ENCODE data around the gene TESK2. TPM values are rescaled to one million over a fixed set of nuclear protein-coding genes. Genes with fewer than 3 reads are reported as not detected.

The TESK2 gene
- total RNA-seq, 1 donor from 2014 or later, result 13.5 TPM

DNA sequence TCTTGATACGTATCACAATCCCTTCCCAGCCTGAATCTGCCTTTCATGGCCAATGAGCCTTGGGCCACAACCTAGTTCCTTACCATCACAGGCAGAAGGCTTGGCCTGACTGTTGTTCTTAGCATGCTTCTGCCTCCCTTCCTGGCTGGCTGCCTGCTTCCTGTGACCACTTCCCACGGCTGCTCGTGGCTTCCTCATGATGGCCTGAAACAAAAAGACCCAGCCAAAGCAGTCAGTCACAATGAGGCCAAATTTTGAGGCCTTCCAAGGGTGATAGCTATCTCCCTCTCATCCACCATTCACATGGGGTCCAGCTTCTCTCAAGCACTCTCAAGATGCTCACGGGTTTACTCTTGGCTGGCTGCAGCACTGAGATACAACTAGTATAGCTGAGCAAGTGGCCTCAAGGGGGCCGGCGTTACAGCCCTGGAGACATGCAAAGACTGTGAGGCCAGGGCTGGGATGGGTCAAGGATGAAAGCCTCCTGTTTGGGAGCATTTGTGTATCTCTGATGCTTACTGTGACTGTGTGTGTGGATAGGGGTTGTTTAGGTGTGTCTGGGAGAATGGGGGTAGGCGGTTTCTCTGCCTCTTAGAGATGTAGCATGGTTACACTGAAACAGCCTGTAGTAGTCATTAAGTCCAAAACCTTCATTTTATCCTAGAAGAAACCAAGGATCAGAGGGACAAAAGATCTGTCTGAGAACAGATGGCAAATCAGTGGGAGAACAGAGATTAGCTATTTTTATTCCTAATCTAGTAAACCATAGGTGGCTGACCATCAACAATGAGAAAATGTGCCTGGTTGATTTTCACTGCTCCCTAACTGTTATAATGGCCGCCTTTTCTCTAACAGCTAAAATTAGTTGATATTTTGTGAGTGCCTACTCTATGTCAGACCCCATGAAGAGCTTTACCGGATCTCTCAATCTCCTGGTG is 156.4 kb downstream of the TESK2 start:
- no peaks in the 10 kb centered on the region for H3K9me3 ChIP-seq
- H3K27ac ChIP-seq, result no peak overlapping the region
- H3K36me3 ChIP-seq, result peaks cover 0 to 39% of the 10 kb centered on the region in 2 donors
- intact Hi-C loops (cut with DNase I), result no loop called here
- peaks cover 12% of the 10 kb centered on the region for H3K4me1 ChIP-seq
- DNase-seq (ENCODE audit: extremely low spot score in 2 of 2), result no peak
- TF ChIP-seq POLR2AphosphoS5 (IDR thresholded peaks at IDR 0.05; ENCODE audit: insufficient read depth in 1 of 2, low read depth in 1 of 2), result no peak
- TF ChIP-seq, protein P1, sequence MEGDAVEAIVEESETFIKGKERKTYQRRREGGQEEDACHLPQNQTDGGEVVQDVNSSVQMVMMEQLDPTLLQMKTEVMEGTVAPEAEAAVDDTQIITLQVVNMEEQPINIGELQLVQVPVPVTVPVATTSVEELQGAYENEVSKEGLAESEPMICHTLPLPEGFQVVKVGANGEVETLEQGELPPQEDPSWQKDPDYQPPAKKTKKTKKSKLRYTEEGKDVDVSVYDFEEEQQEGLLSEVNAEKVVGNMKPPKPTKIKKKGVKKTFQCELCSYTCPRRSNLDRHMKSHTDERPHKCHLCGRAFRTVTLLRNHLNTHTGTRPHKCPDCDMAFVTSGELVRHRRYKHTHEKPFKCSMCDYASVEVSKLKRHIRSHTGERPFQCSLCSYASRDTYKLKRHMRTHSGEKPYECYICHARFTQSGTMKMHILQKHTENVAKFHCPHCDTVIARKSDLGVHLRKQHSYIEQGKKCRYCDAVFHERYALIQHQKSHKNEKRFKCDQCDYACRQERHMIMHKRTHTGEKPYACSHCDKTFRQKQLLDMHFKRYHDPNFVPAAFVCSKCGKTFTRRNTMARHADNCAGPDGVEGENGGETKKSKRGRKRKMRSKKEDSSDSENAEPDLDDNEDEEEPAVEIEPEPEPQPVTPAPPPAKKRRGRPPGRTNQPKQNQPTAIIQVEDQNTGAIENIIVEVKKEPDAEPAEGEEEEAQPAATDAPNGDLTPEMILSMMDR (IDR thresholded peaks at IDR 0.05), result no peak
- TF ChIP-seq POLR2A (IDR thresholded peaks at IDR 0.05), result no peak
- H3K4me3 ChIP-seq, result no peak overlapping the region
- H3K27me3 ChIP-seq, result no peaks in the 10 kb centered on the region

DNA sequence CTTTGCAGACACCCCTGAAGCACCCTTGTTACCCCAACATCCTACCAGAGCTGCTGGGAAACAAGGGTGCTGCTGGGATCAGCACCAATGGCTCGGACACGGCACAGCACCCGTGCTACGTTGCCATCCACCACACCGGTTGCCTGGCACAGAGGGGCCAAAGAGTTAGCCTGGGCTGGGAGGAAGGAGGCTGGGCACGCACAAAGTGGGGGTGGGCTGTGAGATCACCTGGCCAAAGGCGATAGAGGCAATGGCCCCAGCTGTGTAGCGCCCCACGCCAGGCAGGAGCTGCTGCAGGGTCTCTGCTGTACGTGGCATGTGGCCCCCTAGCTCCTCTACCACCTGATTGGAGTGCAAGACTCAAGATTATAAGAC is 158.6 kb downstream of the TESK2 start:
- H3K27ac ChIP-seq, result no peak overlapping the region
- no peak overlapping the region for H3K4me3 ChIP-seq
- DNase-seq (ENCODE audit: extremely low spot score in 2 of 2), result no peak
- peaks cover 0 to 39% of the 10 kb centered on the region in 2 donors for H3K36me3 ChIP-seq
- intact Hi-C loops (cut with DNase I), result no loop called here
- H3K27me3 ChIP-seq, result no peaks in the 10 kb centered on the region
- H3K9me3 ChIP-seq, result no peaks in the 10 kb centered on the region
- TF ChIP-seq POLR2A (IDR thresholded peaks at IDR 0.05) (no peak), POLR2AphosphoS5 (IDR thresholded peaks at IDR 0.05; ENCODE audit: insufficient read depth in 1 of 2, low read depth in 1 of 2) (no peak)
- TF ChIP-seq, protein P1 (IDR thresholded peaks at IDR 0.05), result no peak
- peaks cover 5% of the 10 kb centered on the region for H3K4me1 ChIP-seq

DNA sequence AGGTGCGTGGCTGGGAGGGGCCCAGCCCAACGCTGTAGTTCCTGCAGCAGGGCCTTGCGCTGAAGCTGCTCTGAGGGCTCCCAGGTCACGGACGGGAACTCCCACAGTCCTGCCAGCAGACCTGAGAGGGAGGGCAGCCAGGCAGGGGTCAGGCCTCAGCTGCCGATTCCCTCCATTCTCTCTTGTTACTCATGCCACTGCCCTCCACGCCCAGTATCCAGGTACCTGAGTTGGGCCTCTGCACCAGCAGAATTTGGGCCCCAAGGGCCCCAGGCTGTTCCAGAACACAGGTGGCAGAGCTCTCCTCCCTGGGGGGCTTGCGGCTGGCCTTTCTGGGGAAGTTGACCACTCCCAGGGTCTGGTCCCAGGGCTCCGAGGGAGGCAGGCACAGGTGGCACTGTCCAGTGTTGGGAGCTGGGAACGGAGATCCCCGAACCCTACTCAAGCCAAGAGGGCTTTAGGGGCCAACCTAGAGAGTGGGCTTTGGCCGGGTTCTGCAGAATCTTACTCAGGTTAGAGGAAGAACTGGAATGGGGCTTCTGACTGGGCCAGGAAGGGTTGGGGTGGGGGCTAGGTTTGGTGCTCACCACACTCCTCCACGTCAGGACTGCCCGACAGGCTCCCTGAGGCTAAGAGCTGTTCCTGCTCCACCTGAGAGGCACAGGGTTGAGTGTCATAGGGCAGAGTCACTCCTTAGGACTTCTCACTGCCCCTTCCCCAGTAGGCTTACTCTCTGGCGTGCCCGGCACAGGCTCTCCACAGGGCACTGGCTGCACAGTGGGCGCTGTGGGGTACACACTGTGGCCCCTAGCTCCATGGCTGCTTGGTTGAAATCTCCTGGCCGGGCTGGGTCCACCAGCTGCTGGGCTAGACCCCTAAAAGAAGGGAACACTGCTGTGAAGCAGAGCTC is 159.3 kb downstream of the TESK2 start:
- no peak for TF ChIP-seq POLR2A (IDR thresholded peaks at IDR 0.05)
- no peak for TF ChIP-seq POLR2AphosphoS5 (IDR thresholded peaks at IDR 0.05; ENCODE audit: insufficient read depth in 1 of 2, low read depth in 1 of 2)
- TF ChIP-seq, protein P1 (IDR thresholded peaks at IDR 0.05), result no peak
- H3K36me3 ChIP-seq, result peaks cover 0 to 39% of the 10 kb centered on the region in 2 donors

DNA sequence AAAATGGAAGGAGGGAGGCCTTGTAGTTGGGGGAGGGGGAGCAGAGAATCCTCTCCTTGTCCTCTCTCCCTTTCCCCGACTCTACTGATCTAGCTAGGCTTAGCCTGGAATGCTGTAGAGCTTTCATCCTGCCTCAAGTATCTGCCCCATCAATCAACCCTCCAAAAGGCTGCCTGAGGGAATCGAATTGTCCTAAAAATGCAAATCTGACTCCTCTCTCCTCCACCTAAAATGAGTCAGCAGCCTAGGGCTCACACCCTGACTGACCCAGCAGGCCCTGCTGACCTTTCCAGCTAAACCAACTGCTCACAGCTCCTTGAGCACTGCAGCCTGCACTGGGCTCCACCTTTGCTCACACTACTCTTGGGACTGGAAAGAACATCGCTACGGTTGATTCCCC is 161.5 kb downstream of the TESK2 start:
- TF ChIP-seq, protein P1 (IDR thresholded peaks at IDR 0.05), result no peak
- no peak for TF ChIP-seq POLR2A (IDR thresholded peaks at IDR 0.05)
- no peak overlapping the region for H3K4me3 ChIP-seq
- no peaks in the 10 kb centered on the region for H3K9me3 ChIP-seq
- DNase-seq (ENCODE audit: extremely low spot score in 2 of 2), result no peak
- H3K27ac ChIP-seq, result no peak overlapping the region
- H3K36me3 ChIP-seq, result peaks cover 0 to 36% of the 10 kb centered on the region in 2 donors
- intact Hi-C loops (cut with DNase I), result no loop called here
- H3K4me1 ChIP-seq, result peaks cover 20% of the 10 kb centered on the region
- no peaks in the 10 kb centered on the region for H3K27me3 ChIP-seq

More for the DNA sequence above, 159.3 kb downstream of the TESK2 start:
- no peak for DNase-seq (ENCODE audit: extremely low spot score in 2 of 2)
- no peak overlapping the region for H3K27ac ChIP-seq
- H3K9me3 ChIP-seq, result no peaks in the 10 kb centered on the region
- intact Hi-C loops (cut with DNase I), result no loop called here
- H3K4me1 ChIP-seq, result peaks cover 11% of the 10 kb centered on the region
- H3K27me3 ChIP-seq, result no peaks in the 10 kb centered on the region
- no peak overlapping the region for H3K4me3 ChIP-seq
